ENCODE results near the gene MYMK.

DNA sequence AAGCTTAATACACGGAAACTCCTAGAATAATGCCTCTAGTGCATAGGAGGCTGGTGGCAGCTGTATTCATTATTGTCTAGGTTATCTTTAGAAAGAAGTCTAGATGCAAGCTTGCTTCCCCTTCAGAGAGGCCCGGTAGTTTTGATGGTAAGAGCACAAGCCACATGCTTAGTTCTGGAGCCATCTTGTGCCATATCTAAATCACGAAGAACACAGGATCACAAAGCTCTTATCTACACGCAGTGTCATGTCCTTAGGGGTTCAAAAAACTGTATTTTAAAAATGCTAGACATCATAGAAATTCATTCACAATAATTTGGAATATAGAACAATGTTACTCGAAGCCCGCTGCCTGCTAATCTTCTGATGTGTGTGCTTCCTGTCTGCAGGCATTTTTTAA lies 58.8 kb downstream of the MYMK start:
- TF ChIP-seq, protein P1, sequence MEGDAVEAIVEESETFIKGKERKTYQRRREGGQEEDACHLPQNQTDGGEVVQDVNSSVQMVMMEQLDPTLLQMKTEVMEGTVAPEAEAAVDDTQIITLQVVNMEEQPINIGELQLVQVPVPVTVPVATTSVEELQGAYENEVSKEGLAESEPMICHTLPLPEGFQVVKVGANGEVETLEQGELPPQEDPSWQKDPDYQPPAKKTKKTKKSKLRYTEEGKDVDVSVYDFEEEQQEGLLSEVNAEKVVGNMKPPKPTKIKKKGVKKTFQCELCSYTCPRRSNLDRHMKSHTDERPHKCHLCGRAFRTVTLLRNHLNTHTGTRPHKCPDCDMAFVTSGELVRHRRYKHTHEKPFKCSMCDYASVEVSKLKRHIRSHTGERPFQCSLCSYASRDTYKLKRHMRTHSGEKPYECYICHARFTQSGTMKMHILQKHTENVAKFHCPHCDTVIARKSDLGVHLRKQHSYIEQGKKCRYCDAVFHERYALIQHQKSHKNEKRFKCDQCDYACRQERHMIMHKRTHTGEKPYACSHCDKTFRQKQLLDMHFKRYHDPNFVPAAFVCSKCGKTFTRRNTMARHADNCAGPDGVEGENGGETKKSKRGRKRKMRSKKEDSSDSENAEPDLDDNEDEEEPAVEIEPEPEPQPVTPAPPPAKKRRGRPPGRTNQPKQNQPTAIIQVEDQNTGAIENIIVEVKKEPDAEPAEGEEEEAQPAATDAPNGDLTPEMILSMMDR (IDR thresholded peaks at IDR 0.05): no peak
- TF ChIP-seq POLR2A (IDR thresholded peaks at IDR 0.05): no peak
- no peak for TF ChIP-seq POLR2AphosphoS5 (IDR thresholded peaks at IDR 0.05; ENCODE audit: insufficient read depth in 1 of 2, low read depth in 1 of 2)
